ACC112 (cell line): ENCODE measurements around the gene PI4KA.
"Not testable (repeated sequence)": the region's sequence is repeated elsewhere in the genome, so short reads cannot be mapped to it uniquely, and the experiment has no call there.

Source experiments
- H2AFZ ChIP-seq: fragments of 200-600 bp; sonication (generic); one replicate; pipeline ENCODE4 v1.6.0; 2017; ENCODE audit warnings: antibody characterized with exemption, low read length; ENCODE audit not compliant: unreplicated experiment
- H3K27ac ChIP-seq: fragments of 200-600 bp; sonication (generic); 2 replicates; pipeline ENCODE4 v1.5.1; 2014; ENCODE audit warnings: low read depth, mild to moderate bottlenecking, antibody characterized with exemption, low read length, moderate library complexity
- H3K27me3 ChIP-seq: fragments of 200-600 bp; sonication (generic); 2 replicates; pipeline ENCODE4 v1.6.1; 2014; ENCODE audit warnings: mild to moderate bottlenecking, antibody characterized with exemption, low read length, moderate library complexity, mixed read lengths; ENCODE audit not compliant: insufficient read depth
- H3K36me3 ChIP-seq: fragments of 200-600 bp; sonication (generic); 2 replicates; pipeline ENCODE4 v1.6.1; 2016; ENCODE audit warnings: mild to moderate bottlenecking, antibody characterized with exemption, low read length, moderate library complexity, mixed read lengths; ENCODE audit not compliant: insufficient read depth
- H3K4me1 ChIP-seq: fragments of 200-600 bp; sonication (generic); one replicate; pipeline ENCODE4 v1.6.1; 2016; ENCODE audit warnings: low read length, mixed read lengths; ENCODE audit not compliant: insufficient read depth, unreplicated experiment, control insufficient read depth
- H3K4me3 ChIP-seq: fragments of 200-600 bp; sonication (generic); 2 replicates; pipeline ENCODE4 v1.5.1; 2014; ENCODE audit warnings: mild to moderate bottlenecking, low read depth, low read length
- H3K79me2 ChIP-seq: fragments of 200-600 bp; sonication (generic); one replicate; pipeline ENCODE4 v1.6.0; 2016; ENCODE audit warnings: low read length; ENCODE audit not compliant: control insufficient read depth, unreplicated experiment, insufficient read depth

Gene PI4KA

DNA sequence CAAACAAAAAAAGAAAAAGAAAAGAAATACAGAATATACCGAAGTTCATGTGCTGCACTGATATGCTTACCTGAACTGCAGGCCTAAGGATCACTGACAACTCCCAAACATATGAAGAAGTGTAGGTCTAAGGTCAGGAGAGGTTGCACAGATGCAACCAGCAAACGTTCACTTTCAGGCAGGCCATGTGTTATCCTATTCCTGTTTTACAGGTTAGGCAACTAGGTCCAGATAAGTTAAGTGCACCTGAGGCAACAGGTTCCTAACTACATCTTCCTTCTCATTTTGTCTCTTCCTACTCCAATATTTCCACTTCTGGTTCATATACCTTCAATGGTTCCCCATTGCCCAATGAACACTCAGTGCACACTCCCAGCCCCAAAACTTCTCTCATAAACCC, 15.1 kb downstream of the PI4KA start:
- Histone ChIP-seq H2AFZ (no peak overlapping the region), H3K27me3 (no peaks in the 10 kb centered on the region), H3K36me3 (no peaks in the 10 kb centered on the region), H3K4me3 (no peak overlapping the region), H3K79me2 (peaks cover 18% of the 10 kb centered on the region), H3K27ac (no peak overlapping the region), H3K4me1 (no peaks in the 10 kb centered on the region)

GRCh38 chr22:20840646-20841371, 17.8 kb downstream of the PI4KA start:
- no peak overlapping the region for H3K4me3 ChIP-seq
- no peaks in the 10 kb centered on the region for H3K4me1 ChIP-seq
- no peaks in the 10 kb centered on the region for H3K36me3 ChIP-seq
- H3K27me3 ChIP-seq: no peaks in the 10 kb centered on the region
- H3K79me2 ChIP-seq: peaks cover 10% of the 10 kb centered on the region
- no peak overlapping the region for H3K27ac ChIP-seq
- H2AFZ ChIP-seq: no peak overlapping the region

DNA sequence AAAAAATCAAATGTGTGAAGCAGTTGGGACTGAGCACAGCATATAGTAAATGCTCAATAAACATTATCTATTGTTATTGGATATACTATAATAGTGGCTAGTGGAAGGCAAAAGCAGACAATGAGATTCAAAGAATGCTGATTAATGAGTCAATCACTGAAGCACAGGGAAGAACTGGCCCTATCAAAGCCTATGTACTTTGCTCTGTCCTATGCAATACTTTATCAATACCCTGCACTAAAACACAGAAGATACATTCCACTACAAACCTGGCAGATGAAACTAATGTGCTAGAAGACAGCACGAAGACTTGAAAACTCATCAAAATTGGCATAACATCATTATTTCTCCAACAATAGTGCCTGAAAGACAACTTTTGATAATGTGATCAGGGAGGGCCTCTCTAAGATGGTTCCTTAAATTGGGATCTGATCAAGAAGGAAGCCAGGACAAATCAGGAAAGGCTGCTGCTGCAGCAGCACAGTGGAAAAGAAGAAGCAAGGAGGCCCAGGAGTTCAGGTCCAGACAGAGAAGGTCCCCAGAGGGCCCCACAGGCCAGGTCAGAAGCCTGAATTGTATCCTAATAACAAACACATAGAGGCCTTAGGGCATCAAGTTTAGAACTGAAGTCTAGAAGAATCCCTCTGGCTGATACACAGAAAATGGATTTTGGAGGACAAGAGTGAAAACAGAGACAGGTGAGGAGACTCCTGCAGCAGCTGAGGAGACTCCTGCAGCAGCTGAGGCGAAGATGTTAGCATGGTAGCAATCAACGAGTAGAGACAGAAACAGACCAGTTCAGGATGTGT, 18.6 kb downstream of the PI4KA start:
- H2AFZ ChIP-seq: no peak overlapping the region
- no peak overlapping the region for H3K27ac ChIP-seq
- no peaks in the 10 kb centered on the region for H3K36me3 ChIP-seq
- peaks cover 10% of the 10 kb centered on the region for H3K79me2 ChIP-seq
- no peaks in the 10 kb centered on the region for H3K27me3 ChIP-seq
- H3K4me1 ChIP-seq: no peaks in the 10 kb centered on the region
- H3K4me3 ChIP-seq: no peak overlapping the region

DNA sequence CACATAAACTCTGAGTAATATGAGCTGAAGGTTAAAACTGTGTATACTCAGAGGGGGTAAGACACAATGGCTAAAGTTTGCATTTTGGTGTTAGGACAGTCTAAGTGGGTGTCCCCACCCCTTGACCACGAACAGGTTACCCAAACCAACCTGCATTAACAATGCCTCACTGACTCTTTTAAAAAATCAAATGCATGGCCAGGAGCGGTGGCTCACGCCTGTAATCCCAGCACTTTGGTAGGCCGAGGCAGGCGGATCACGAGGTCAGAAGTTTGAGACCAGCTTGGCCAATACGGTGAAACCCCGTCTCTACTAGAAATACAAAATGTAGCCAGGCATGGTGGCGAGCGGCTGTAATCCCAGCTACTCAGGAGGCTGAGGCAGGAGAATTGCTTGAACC, 19.3 kb downstream of the PI4KA start:
- not testable (repeated sequence) for H3K27me3 ChIP-seq, H3K4me1 ChIP-seq, H2AFZ ChIP-seq, H3K4me3 ChIP-seq, H3K36me3 ChIP-seq, H3K27ac ChIP-seq
- H3K79me2 ChIP-seq: peaks cover 10% of the 10 kb centered on the region

DNA sequence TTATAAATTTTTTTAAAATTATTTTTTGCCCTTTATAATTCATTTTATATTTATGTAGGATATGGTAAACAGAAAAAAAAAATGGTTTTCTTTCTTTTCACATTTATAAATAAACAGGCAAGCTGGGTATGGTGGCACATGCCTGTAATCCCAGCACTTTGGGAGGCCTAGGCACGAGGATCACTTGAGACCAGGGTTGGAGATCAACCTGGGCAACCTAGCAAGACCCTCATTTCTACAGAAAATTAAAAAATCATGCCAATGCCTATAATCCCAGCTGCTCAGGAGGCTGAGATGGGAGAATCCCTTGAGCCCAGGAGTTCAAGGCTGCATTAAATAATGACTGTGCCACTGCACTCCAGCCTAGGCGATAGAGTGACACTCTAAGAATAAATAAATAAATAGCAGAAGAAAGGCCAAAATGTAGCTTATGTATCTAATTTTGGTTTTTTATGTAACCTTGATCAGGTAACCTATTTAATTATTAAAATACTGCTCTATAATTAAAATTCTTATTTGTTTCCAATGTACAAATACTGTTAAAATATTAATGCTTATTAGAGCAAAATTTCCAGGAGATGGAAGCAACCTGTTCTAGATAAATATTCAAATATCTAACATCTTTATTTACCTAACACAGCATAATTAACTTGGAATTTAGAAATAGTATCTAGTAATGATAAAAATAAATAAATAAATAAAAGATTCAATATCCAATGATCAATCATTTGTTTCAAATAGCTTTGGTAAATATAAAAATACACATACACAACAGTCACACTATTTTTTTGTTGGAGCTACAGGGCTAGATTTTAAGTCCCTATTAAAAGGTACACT, 21.4 kb downstream of the PI4KA start:
- H3K27ac ChIP-seq: no peak overlapping the region
- no peak overlapping the region for H2AFZ ChIP-seq
- H3K4me1 ChIP-seq: no peaks in the 10 kb centered on the region
- H3K4me3 ChIP-seq: no peak overlapping the region
- no peaks in the 10 kb centered on the region for H3K27me3 ChIP-seq
- peaks cover 7% of the 10 kb centered on the region for H3K79me2 ChIP-seq
- H3K36me3 ChIP-seq: no peaks in the 10 kb centered on the region

GRCh38 chr22:20834725-20835124, 23.9 kb downstream of the PI4KA start:
- no peak overlapping the region for H3K27ac ChIP-seq
- H3K36me3 ChIP-seq: no peaks in the 10 kb centered on the region
- H3K27me3 ChIP-seq: no peaks in the 10 kb centered on the region
- H3K4me3 ChIP-seq: no peak overlapping the region
- no peak overlapping the region for H2AFZ ChIP-seq
- H3K4me1 ChIP-seq: no peaks in the 10 kb centered on the region
- peaks cover 2% of the 10 kb centered on the region for H3K79me2 ChIP-seq

- Histone ChIP-seq H3K27me3 (no peaks in the 10 kb centered on the region), H3K36me3 (no peaks in the 10 kb centered on the region), H3K4me3 (no peak overlapping the region), H3K4me1 (no peaks in the 10 kb centered on the region), H2AFZ (no peak overlapping the region), H3K27ac (no peak overlapping the region), H3K79me2 (no peaks in the 10 kb centered on the region)
Measured at GRCh38 chr22:20834206-20834605, 24.4 kb downstream of the PI4KA start.

GRCh38 chr22:20833225-20833665, 25.4 kb downstream of the PI4KA start:
- Histone ChIP-seq H3K27ac (no peak overlapping the region), H3K27me3 (no peaks in the 10 kb centered on the region), H3K4me3 (no peak overlapping the region), H2AFZ (no peak overlapping the region), H3K4me1 (no peaks in the 10 kb centered on the region), H3K79me2 (no peaks in the 10 kb centered on the region), H3K36me3 (no peaks in the 10 kb centered on the region)

DNA sequence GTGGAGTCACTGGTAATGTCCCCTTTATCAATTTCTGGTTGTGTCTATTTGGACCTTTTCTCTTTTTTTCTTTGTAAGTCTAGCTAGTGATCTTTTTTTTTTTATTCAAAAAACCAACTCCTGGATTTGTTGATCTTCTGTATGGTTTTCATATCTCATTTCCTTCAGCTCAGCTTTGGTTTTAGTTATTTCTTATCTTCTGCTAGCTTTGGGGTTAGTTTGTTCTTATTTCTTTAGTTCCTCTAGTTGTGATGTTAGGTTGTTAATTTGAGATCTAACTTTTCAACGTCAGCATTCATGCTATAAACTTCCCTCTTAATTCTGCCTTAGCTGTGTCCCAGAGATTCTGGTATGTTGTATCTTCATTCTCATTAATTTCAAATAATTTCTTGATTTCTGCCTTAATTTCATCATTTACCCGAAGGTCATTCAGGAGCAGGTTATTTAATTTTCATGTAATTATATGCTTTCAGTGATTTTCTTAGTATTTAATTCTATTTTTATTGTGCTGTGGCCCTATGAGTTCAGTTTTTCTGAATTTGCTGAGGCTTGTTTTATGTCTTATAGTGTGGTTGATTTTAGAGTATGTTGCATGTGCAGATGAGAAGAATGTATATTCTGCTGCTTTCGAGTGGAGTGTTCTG, 29.0 kb downstream of the PI4KA start:
- Histone ChIP-seq H3K79me2 (no peaks in the 10 kb centered on the region), H3K4me3 (no peak overlapping the region), H3K4me1 (no peaks in the 10 kb centered on the region), H3K27ac (no peak overlapping the region), H2AFZ (no peak overlapping the region), H3K36me3 (no peaks in the 10 kb centered on the region), H3K27me3 (no peaks in the 10 kb centered on the region)

DNA sequence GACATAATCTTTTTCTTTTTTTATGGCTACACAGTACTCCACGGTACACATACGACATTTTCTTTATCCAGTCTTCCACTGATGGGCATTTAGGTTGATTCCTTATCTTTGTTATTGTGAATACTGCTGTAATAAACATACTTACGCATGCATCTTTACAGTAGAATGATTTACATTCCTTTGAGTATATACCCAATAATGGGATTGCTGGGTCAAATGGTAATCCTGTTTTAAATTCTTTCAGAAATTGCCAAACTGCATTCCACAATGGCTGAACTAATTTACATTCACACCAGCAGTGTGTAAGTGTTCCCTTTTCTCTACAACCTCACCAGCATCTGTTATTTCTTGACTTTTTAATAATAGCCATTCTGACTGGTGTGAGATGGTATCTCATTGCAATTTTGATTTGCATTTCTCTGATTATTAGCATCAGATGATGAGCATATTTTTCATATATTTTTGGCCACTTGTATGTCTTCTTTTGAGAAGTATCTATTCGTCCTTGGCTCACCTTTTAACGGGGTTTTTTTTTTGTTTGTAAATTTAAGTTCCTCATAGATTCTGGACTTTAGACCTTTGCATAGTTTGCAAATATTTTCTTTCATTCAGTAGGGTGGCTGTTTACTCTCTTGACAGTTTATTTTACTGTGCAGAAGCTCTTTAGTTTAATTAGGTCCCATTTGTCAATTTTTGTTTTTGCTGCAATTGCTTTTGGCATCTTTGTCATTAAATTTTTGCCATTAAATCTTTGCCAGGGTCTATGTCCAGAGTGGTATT, 32.0 kb downstream of the PI4KA start:
- not testable (repeated sequence) for H3K79me2 ChIP-seq, H3K4me1 ChIP-seq, H3K36me3 ChIP-seq, H3K4me3 ChIP-seq, H3K27me3 ChIP-seq, H3K27ac ChIP-seq, H2AFZ ChIP-seq
